HepG2 (cell line): ENCODE measurements around the gene PDCD10. TPM values are rescaled to one million over a fixed set of nuclear protein-coding genes. Genes with fewer than 3 reads are reported as not detected.

Source experiments
- ATAC-seq: fragments of 200-7000 bp; cut with Tn5 transposase; 3 replicates; pipeline ENCODE4 v1.9.1; 2020; ENCODE audit warnings: mild to moderate bottlenecking, moderate library complexity
- BruUV-seq: library from RNA; stranded (reverse); fragments of 400-500 nt; replicated peaks from 2 replicates; lab custom pipeline; 2021; lab: Mats Ljungman, UMichigan
- CTCF ChIA-PET: fragments of 300-600 bp; formaldehyde crosslinking; extraction: SDS; loops from one replicate; lab custom pipeline; 2021; ENCODE audit warnings: low total read pairs, inconsistent platforms, low intra/inter-chr PET ratio; lab: Yijun Ruan, JAX
- POLR2A ChIA-PET: fragments of 350-600 bp; sonication (Branson Sonifier 250); formaldehyde crosslinking; loops from one replicate; lab custom pipeline; 2020; ENCODE audit warnings: antibody characterized with exemption, inconsistent platforms; lab: Yijun Ruan, JAX
- DNase-seq: peaks from one replicate; pipeline ENCODE4 v3.0.0-alpha.2; 2015; ENCODE audit warnings: low spot score
- FAIRE-seq: peaks from 3 replicates; lab custom pipeline; 2011; peaks lifted over from hg19 to GRCh38; lab: Jason Lieb, UNC
- H2AFZ ChIP-seq: one replicate; pipeline ENCODE4 v1.6.1; 2011; ENCODE audit warnings: low read length, inconsistent platforms
- H3K27ac ChIP-seq: fragments of 300-600 bp; 3 replicates; pipeline ENCODE4 v1.8.0; 2011; ENCODE audit warnings: mixed run types, mild to moderate bottlenecking, mixed read lengths, low read length, inconsistent platforms; ENCODE audit not compliant: insufficient read depth; ENCODE audit errors: extremely low read length
- H3K27me3 ChIP-seq, 2 experiments: fragments of 200-600 bp in 1 of 2; 2 replicates in 1 of 2; 3 replicates in 1 of 2; pipeline versions ENCODE4 v1.6.0 to v1.8.0; 2011; ENCODE audit warnings: low read length in 2 of 2, mild to moderate bottlenecking in 2 of 2, moderate library complexity in 2 of 2, inconsistent platforms in 1 of 2; ENCODE audit not compliant: insufficient read depth in 2 of 2, control insufficient read depth in 1 of 2
- H3K36me3 ChIP-seq, 2 experiments: fragments of 200-600 bp in 1 of 2; replicated peaks in 1 of 2; 2 replicates in 1 of 2; 3 replicates in 1 of 2; pipeline versions ENCODE4 v1.5.1 to v1.8.0; 2011; ENCODE audit warnings: low read length in 2 of 2, inconsistent platforms in 1 of 2; ENCODE audit not compliant: insufficient read depth in 2 of 2, control insufficient read depth in 1 of 2
- H3K4me1 ChIP-seq: 2 replicates; pipeline ENCODE4 v1.5.1; 2012; ENCODE audit warnings: low read length, inconsistent platforms; ENCODE audit not compliant: insufficient read depth
- H3K4me2 ChIP-seq: 2 replicates; pipeline ENCODE4 v1.6.0; 2011; ENCODE audit warnings: low read depth, low read length, inconsistent platforms
- H3K4me3 ChIP-seq, 3 experiments: fragments of 200-600 bp in 1 of 3; sonication (generic), shearing (Covaris generic) in 1 of 3; replicated peaks in 1 of 3; 2 replicates each; pipeline ENCODE4 v1.5.1; 2011 to 2016; ENCODE audit warnings: low read length in 3 of 3, inconsistent platforms in 2 of 3, low read depth in 2 of 3, mild to moderate bottlenecking in 2 of 3, control low read depth in 1 of 3, mixed read lengths in 1 of 3; ENCODE audit not compliant: insufficient read depth in 1 of 3
- H3K79me2 ChIP-seq: one replicate; pipeline ENCODE4 v1.6.1; 2011; ENCODE audit warnings: low read length, inconsistent platforms; ENCODE audit not compliant: insufficient read depth
- H3K9ac ChIP-seq: 2 replicates; pipeline ENCODE4 v1.6.0; 2011; ENCODE audit warnings: mild to moderate bottlenecking, low read depth, low read length, inconsistent platforms; ENCODE audit not compliant: insufficient read depth
- H3K9me3 ChIP-seq: 2 replicates; pipeline ENCODE4 v1.5.1; 2012; ENCODE audit warnings: mild to moderate bottlenecking, low read length
- H4K20me1 ChIP-seq: 2 replicates; pipeline ENCODE4 v1.6.0; 2011; ENCODE audit warnings: inconsistent platforms, mild to moderate bottlenecking, low read length, moderate library complexity; ENCODE audit not compliant: insufficient read depth
- KAT8 ChIP-seq: IDR thresholded peaks from 2 replicates; pipeline ENCODE4 v1.6.1; 2016; ENCODE audit warnings: missing genetic modification reagents, missing compliant biosample characterization
- MAFK ChIP-seq, 2 experiments: IDR thresholded peaks in 1 of 2; conservative IDR thresholded peaks in 1 of 2; 2 replicates each; pipeline ENCODE4 v1.6.1; 2011; ENCODE audit warnings: improper control_type of control experiment in 2 of 2, low read length in 2 of 2
- RFX1 ChIP-seq: fragments of 450-650 bp; IDR thresholded peaks from 2 replicates; pipeline ENCODE4 v1.6.1; 2017
- SCMH1 ChIP-seq: sonication (generic); formaldehyde crosslinking; IDR thresholded peaks from 2 replicates; pipeline ENCODE4 v1.9.0; 2021; ENCODE audit warnings: missing genetic modification reagents, mild to moderate bottlenecking, borderline replicate concordance
- ZBTB43 ChIP-seq: sonication (generic); formaldehyde crosslinking; conservative IDR thresholded peaks from 2 replicates; pipeline ENCODE4 v1.4.0; 2020; ENCODE audit warnings: missing genetic modification reagents
- WGBS: methylation state at CpG from one replicate; pipeline ENCODE4 v1.1.6; 2017; ENCODE audit warnings: low lambda C conversion rate; 5-methylcytosine and 5-hydroxymethylcytosine counted together
- in situ Hi-C: cut with HindIII; loops from 2 replicates; pipeline ENCODE4 v1.10.0; 2017; ENCODE audit warnings: low pct_unique_long_range_greater_than_20kb; ENCODE audit not compliant: extremely low pct_ligation_motif_present
- intact Hi-C: fragments of 100-400 bp; cut with micrococcal nuclease; formaldehyde crosslinking; loops from one replicate; pipeline ENCODE4 v1.10.0; 2022; ENCODE audit not compliant: unreplicated experiment
- polyA plus RNA-seq, 8 experiments: library from polyadenylated mRNA; depleted of rRNA in 3 of 8; stranded (reverse) in 7 of 8; unstranded in 1 of 8; fragments of >200 nt; fragmentation: Illumina TruSeq in 4 of 8; extraction: Trizol in 4 of 8; gene quantifications; 2 replicates each; pipeline versions ENCODE4 v1.2.1 to v1.2.3, GENCODE V29; 2011 to 2016; ENCODE audit warnings: low read depth in 4 of 8, missing spikeins in 1 of 8, mixed read lengths in 1 of 8; ENCODE audit not compliant: insufficient read depth in 1 of 8
- total RNA-seq, 5 experiments: library from RNA; depleted of rRNA; stranded (reverse); fragments of >200 nt; fragmentation: Illumina TruSeq; extraction: Trizol; gene quantifications; 2 replicates each; pipeline ENCODE4 v1.2.3, GENCODE V29; 2016; ENCODE audit warnings: low read depth in 1 of 5
- TF ChIP-seq, protein P1 (sequence below): sonication (generic); formaldehyde crosslinking; IDR thresholded peaks from 2 replicates; pipeline ENCODE4 v1.4.0; 2020; ENCODE audit warnings: missing genetic modification reagents, borderline replicate concordance
- TF ChIP-seq, protein P2 (sequence below): sonication (generic); formaldehyde crosslinking; IDR thresholded peaks from 2 replicates; pipeline ENCODE4 v1.4.0; 2020; ENCODE audit warnings: missing genetic modification reagents

Gene PDCD10
- total and polyA plus RNA-seq, 2 of the 13 experiments (the other 11 are each of a cell fraction or from before 2014, with no cell fraction given), result 48.5 to 53.9 TPM

- Histone ChIP-seq H3K4me1 (no peaks in the 10 kb centered on the region), H3K4me3 (no peak overlapping the region), H2AFZ (no peak overlapping the region), H3K4me2 (no peak overlapping the region), H3K36me3 (peaks cover 11 to 31% of the 10 kb centered on the region in 2 experiments), H3K9me3 (no peaks in the 10 kb centered on the region), H3K79me2 (peaks cover 8% of the 10 kb centered on the region), H3K27me3 (no peaks in the 10 kb centered on the region), H3K9ac (no peak overlapping the region), H4K20me1 (0 out of 2 replicates have a peak, but pooled peaks cover 4% of the 10 kb centered on the region), H3K27ac (no peak overlapping the region)
- intact Hi-C loops, result no loop called here
- ATAC-seq, result no peak
- TF ChIP-seq KAT8 (CRISPR knock-in tag) (no peak), MAFK (conservative IDR thresholded peaks at IDR 0.05 in 1 of 2, IDR thresholded peaks at IDR 0.05 in 1 of 2; ENCODE audit: low read length in 2 of 2) (peak in 1 of 2 experiments; percentile 15; a peak in 1 of 4 replicates)
- ChIA-PET CTCF (no interaction called here), POLR2A (no interaction called here)
- FAIRE-seq, result no peak
- in situ Hi-C loops, result no loop called here
- WGBS, result 100% methylated on average over 2 of the region's 2 CpGs
- no peak for DNase-seq
- BruUV-seq, result no TSS peak
Measured at GRCh38 chr3:167705840-167706239, 28.9 kb downstream of the PDCD10 start.

DNA sequence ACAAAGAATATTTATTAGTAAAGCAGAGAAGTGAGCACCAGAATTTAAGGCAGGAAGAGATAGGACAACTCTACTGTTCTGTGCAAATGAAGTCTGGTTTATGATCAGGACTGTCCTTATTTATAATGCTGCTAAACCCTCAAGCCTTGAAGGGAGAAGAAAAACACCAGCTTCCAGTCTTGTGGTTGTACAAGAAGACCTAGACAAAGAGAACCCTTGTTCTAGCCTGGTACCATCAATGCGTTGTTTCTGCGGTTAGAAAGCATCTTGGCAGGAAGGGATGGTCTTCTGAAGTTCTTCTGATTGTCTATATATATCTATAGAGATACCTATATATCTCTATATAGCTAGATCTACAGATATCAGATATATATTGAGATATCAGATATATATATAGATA is 33.8 kb downstream of the PDCD10 start:
- CTCF ChIA-PET, result no interaction called here
- WGBS, result 100% methylated on average over 2 of the region's 2 CpGs
- DNase-seq, result no peak
- Histone ChIP-seq H3K36me3 (peaks cover 3 to 20% of the 10 kb centered on the region in 2 experiments; a peak in 3 of 5 replicates), H3K9ac (no peak overlapping the region), H3K4me3 (no peak overlapping the region)
- no peak for ATAC-seq
- BruUV-seq, result no TSS peak
- TF ChIP-seq, protein P1, sequence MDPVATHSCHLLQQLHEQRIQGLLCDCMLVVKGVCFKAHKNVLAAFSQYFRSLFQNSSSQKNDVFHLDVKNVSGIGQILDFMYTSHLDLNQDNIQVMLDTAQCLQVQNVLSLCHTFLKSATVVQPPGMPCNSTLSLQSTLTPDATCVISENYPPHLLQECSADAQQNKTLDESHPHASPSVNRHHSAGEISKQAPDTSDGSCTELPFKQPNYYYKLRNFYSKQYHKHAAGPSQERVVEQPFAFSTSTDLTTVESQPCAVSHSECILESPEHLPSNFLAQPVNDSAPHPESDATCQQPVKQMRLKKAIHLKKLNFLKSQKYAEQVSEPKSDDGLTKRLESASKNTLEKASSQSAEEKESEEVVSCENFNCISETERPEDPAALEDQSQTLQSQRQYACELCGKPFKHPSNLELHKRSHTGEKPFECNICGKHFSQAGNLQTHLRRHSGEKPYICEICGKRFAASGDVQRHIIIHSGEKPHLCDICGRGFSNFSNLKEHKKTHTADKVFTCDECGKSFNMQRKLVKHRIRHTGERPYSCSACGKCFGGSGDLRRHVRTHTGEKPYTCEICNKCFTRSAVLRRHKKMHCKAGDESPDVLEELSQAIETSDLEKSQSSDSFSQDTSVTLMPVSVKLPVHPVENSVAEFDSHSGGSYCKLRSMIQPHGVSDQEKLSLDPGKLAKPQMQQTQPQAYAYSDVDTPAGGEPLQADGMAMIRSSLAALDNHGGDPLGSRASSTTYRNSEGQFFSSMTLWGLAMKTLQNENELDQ (CRISPR knock-in tag), result no peak
- TF ChIP-seq RFX1 (no peak), ZBTB43 (no peak), SCMH1 (CRISPR knock-in tag) (no peak)
- TF ChIP-seq, protein P2, sequence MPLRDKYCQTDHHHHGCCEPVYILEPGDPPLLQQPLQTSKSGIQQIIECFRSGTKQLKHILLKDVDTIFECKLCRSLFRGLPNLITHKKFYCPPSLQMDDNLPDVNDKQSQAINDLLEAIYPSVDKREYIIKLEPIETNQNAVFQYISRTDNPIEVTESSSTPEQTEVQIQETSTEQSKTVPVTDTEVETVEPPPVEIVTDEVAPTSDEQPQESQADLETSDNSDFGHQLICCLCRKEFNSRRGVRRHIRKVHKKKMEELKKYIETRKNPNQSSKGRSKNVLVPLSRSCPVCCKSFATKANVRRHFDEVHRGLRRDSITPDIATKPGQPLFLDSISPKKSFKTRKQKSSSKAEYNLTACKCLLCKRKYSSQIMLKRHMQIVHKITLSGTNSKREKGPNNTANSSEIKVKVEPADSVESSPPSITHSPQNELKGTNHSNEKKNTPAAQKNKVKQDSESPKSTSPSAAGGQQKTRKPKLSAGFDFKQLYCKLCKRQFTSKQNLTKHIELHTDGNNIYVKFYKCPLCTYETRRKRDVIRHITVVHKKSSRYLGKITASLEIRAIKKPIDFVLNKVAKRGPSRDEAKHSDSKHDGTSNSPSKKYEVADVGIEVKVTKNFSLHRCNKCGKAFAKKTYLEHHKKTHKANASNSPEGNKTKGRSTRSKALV (CRISPR knock-in tag), result no peak
- TF ChIP-seq, all 625 proteins: peak for 0
- no peak for FAIRE-seq
- POLR2A ChIA-PET, result no interaction called here
- no peak overlapping the region for H2AFZ ChIP-seq
- no peaks in the 10 kb centered on the region for H3K4me1 ChIP-seq
- no peak overlapping the region for H3K27ac ChIP-seq
- in situ Hi-C loops (no loop called here), intact Hi-C loops (no loop called here)
- no peak overlapping the region for H3K4me2 ChIP-seq
- H3K79me2 ChIP-seq, result no peaks in the 10 kb centered on the region
- no peaks in the 10 kb centered on the region for H4K20me1 ChIP-seq
- no peaks in the 10 kb centered on the region for H3K9me3 ChIP-seq
- no peaks in the 10 kb centered on the region for H3K27me3 ChIP-seq
